Subcutaneous abdominal adipose tissue (tissue), 5 donors: ENCODE results near the gene KIF21A.

Experiments used
- H3K27ac ChIP-seq: one replicate; pipeline ENCODE4 v1.7.0; 2013; ENCODE audit warnings: low read depth, mild to moderate bottlenecking, inconsistent platforms, low read length, moderate library complexity
- H3K27me3 ChIP-seq, 5 donors: one replicate each; pipeline ENCODE4 v1.7.0; 2013; ENCODE audit warnings: low read length in 5 of 5, inconsistent platforms in 1 of 5; ENCODE audit not compliant: control insufficient read depth in 5 of 5, insufficient read depth in 4 of 5
- H3K36me3 ChIP-seq, 5 donors: one replicate each; pipeline ENCODE4 v1.7.0; 2013; ENCODE audit warnings: low read length in 5 of 5; ENCODE audit not compliant: control insufficient read depth in 5 of 5, insufficient read depth in 5 of 5
- H3K4me1 ChIP-seq, 5 donors: one replicate each; pipeline ENCODE4 v1.7.0; 2013; ENCODE audit warnings: low read length in 5 of 5, mild to moderate bottlenecking in 3 of 5, moderate library complexity in 1 of 5; ENCODE audit not compliant: control insufficient read depth in 5 of 5, insufficient read depth in 5 of 5
- H3K4me3 ChIP-seq, 5 donors: one replicate each; pipeline ENCODE4 v1.7.0; 2013; ENCODE audit warnings: low read length in 5 of 5, low read depth in 1 of 5
- H3K9ac ChIP-seq, 5 donors: one replicate each; pipeline ENCODE4 v1.7.0; 2013; ENCODE audit warnings: low read length in 5 of 5, mild to moderate bottlenecking in 4 of 5, moderate library complexity in 3 of 5
- H3K9me3 ChIP-seq, 5 donors: one replicate each; pipeline ENCODE4 v1.7.0; 2013; ENCODE audit warnings: low read length in 5 of 5; ENCODE audit not compliant: control insufficient read depth in 5 of 5
- donor health status: healthy.
- donor health status: healthy.
- donor health status: healthy.
- donor health status: healthy.
- donor health status: healthy.

KIF21A gene

DNA sequence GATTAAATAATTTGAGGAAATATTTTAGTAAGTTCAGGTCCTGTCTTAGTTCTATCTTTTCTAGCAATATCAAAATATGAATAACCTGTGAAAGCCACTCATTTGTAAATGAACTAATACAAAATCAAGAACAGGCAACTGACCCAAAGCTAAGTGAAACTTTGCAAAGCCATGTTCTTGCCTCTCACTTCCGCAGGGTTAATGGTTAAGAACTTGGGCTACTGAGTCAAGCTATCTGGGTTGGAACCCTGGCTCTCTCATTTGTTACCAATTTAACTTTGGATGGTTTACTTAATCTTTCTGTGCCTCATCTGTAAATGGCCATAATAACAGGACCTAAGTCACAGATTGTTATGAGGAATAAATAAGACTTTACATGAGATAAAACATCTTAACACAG, 2.8 kb downstream of the KIF21A start:
- Histone ChIP-seq H3K27ac (no peak overlapping the region), H3K9me3 (no peaks in the 10 kb centered on the region), H3K4me3 (no peak overlapping the region), H3K9ac (no peak overlapping the region), H3K4me1 (peaks cover 0 to 27% (median 15%) of the 10 kb centered on the region in 5 donors), H3K27me3 (no peaks in the 10 kb centered on the region), H3K36me3 (no peaks in the 10 kb centered on the region)

DNA sequence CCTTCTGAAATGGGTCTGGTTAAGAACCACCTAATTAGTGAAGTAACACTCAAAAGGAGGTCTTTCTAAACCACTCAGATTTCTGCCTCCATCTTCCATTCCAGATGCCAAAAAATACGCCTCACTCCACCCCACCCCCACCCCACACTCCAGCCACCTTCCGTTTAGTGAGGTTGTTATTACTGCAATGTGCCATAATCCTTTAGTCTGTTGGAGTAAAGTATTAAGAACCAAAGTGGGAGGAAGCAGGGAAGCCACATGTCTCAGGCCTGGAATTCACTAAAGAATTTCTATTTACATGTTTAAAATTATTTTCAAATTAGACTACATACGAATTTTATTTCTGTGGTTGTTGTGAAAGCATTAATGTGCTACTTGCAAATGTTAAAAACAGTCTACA, 7.4 kb downstream of the KIF21A start:
- Histone ChIP-seq H3K27ac (no peak overlapping the region), H3K4me3 (no peak overlapping the region), H3K4me1 (peaks cover 0 to 7% (median 0%) of the 10 kb centered on the region in 5 donors)

DNA sequence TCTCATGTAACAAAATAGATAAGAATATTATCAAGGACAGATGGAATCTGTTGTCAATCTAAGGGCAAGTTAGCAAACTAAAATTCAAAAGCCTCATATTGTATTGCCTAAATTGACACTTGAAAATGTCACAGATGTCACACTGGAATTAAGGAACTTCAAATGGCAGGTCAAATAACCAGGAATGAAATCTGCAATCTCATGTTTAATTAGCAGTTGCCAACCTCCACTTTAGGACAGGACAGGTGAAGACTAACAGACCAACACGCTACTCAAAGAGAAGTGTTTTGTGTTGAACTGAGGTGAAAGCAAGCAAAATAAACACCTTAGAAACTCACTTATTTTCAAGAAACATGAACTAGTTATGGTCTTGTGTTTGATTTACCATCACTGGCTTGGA, 11.1 kb downstream of the KIF21A start:
- H3K9ac ChIP-seq, result no peak overlapping the region
- no peak overlapping the region for H3K4me3 ChIP-seq
- H3K36me3 ChIP-seq, result no peaks in the 10 kb centered on the region
- H3K4me1 ChIP-seq, result peaks cover 0 to 7% (median 0%) of the 10 kb centered on the region in 5 donors
- no peaks in the 10 kb centered on the region for H3K27me3 ChIP-seq
- H3K9me3 ChIP-seq, result no peaks in the 10 kb centered on the region
- no peak overlapping the region for H3K27ac ChIP-seq

More for the DNA sequence above, 7.4 kb downstream of the KIF21A start:
- no peaks in the 10 kb centered on the region for H3K36me3 ChIP-seq
- H3K27me3 ChIP-seq, result no peaks in the 10 kb centered on the region
- no peaks in the 10 kb centered on the region for H3K9me3 ChIP-seq
- no peak overlapping the region for H3K9ac ChIP-seq

DNA sequence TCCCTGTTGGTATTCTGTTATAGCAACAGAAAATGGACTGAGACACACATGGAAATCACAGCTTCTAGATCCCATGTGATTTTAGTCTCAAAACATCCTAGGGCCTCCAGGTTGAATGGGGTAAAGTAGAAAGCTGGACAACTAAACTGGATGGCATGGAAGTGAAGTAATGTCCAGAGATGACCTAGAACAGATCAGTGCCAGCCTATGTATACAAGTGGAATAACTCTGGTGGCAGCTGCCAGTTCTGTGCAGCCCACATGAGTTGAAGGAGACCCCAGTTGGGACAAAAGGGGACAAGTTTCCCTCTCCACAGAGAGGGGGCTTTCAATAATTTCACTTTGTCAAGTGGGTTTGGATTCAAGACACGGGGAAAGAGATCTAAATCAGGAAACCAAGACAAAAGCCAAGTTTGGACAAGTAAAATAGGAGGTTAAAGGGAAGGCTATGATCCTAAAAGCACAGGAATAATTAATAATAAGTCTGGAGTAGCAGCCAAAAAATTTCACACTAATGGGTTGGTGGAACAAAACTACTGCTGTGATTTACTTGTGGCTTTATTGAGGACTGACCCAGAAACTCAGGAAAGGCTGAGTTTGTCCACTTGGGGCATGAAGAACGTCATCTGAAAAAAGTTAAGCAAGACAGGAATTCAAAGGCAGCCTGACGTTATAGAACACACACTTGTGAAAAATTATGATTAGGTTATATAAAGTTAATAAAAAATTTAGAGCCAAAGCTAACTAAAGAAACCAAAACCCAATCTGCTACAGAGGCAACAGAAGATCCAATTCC, 11.7 kb downstream of the KIF21A start:
- Histone ChIP-seq H3K27me3 (no peaks in the 10 kb centered on the region), H3K27ac (no peak overlapping the region), H3K4me1 (peaks cover 0 to 7% (median 0%) of the 10 kb centered on the region in 5 donors), H3K9me3 (no peaks in the 10 kb centered on the region), H3K4me3 (no peak overlapping the region), H3K9ac (no peak overlapping the region), H3K36me3 (no peaks in the 10 kb centered on the region)

DNA sequence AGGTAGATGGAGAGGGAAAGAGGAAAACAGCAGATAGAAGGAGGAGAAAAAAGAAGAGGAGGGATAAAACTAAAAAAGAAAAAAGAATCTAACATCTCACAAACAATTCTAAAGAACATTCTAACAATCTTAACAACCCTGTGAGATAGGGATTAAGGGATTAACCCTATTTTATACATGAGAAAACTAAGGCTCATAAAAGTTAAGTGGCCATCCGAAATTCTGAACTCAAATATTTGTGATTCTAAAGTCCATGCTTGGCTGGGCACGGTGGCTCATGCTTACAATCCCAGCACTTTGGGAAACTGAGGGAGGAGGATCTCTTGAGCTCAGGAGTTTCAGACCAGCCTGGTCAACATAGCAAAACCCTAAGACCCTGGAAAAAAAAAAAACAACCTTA, 13.1 kb downstream of the KIF21A start:
- Histone ChIP-seq H3K4me1 (peaks cover 0 to 7% (median 0%) of the 10 kb centered on the region in 5 donors), H3K36me3 (no peaks in the 10 kb centered on the region), H3K27me3 (no peaks in the 10 kb centered on the region), H3K9me3 (no peaks in the 10 kb centered on the region), H3K27ac (no peak overlapping the region), H3K9ac (no peak overlapping the region), H3K4me3 (no peak overlapping the region)

GRCh38 chr12:39427360-39427808, 15.5 kb downstream of the KIF21A start:
- Histone ChIP-seq H3K27me3 (no peaks in the 10 kb centered on the region), H3K4me1 (peaks cover 0 to 7% (median 0%) of the 10 kb centered on the region in 5 donors), H3K9ac (no peak overlapping the region), H3K4me3 (no peak overlapping the region), H3K9me3 (no peaks in the 10 kb centered on the region), H3K36me3 (no peaks in the 10 kb centered on the region), H3K27ac (no peak overlapping the region)

DNA sequence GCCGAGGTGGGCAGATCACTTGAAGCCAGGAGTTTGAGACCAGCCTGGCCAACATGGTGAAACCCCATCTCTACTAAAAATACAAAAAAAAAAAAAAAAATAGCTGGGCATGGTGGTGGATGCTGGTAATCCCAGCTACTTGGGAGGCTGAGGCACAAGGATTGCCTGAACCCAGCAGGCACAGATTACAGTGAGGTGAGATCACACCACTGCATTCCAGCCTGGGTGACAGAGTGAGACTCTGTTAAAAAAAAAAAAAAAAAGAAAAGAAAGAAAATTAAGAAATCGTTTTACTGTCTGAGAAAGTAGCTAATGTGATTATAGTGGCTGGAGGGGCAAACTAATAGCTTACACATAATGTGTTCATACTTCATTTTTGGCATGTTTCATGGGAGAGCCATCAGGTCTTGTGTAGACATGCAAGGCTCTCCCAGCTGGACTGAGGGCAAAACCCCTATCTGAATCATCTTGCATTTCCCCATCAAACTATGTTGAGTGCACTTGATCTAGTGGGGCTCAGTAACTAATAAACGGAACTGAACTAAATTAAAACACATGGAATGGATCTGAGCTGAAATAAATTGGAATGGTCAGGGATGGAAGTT, 16.2 kb downstream of the KIF21A start:
- H3K9ac ChIP-seq, result no peak overlapping the region

DNA sequence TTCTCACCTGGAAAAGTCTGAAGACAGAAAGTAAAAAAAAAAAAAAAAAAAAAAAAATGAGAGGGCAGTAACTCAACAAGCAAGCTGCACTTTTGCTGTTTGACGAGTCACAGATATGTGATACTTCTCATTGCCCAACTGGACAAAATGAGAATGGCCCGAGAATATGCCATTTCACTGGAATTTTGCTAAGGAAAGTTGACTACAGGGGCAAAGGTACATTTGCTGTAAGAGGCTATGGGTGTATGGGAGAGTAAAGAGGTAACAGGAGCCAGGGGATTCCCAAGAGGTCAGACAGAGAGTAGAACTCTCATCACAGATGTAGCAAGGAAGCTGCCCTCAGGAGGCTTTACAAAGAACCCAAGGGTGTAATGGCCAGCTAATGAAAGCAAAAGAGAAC, 22.9 kb downstream of the KIF21A start:
- no peak overlapping the region for H3K27ac ChIP-seq
- H3K36me3 ChIP-seq, result no peaks in the 10 kb centered on the region
- no peak overlapping the region for H3K4me3 ChIP-seq
- H3K9me3 ChIP-seq, result no peaks in the 10 kb centered on the region
- H3K4me1 ChIP-seq, result peaks cover 0 to 4% (median 0%) of the 10 kb centered on the region in 5 donors
- no peaks in the 10 kb centered on the region for H3K27me3 ChIP-seq
- no peak overlapping the region for H3K9ac ChIP-seq

More for the DNA sequence above, 16.2 kb downstream of the KIF21A start:
- H3K4me1 ChIP-seq, result peaks cover 0 to 7% (median 0%) of the 10 kb centered on the region in 5 donors
- H3K4me3 ChIP-seq, result no peak overlapping the region
- no peaks in the 10 kb centered on the region for H3K27me3 ChIP-seq
- no peak overlapping the region for H3K27ac ChIP-seq
- H3K9me3 ChIP-seq, result no peaks in the 10 kb centered on the region
- H3K36me3 ChIP-seq, result no peaks in the 10 kb centered on the region

DNA sequence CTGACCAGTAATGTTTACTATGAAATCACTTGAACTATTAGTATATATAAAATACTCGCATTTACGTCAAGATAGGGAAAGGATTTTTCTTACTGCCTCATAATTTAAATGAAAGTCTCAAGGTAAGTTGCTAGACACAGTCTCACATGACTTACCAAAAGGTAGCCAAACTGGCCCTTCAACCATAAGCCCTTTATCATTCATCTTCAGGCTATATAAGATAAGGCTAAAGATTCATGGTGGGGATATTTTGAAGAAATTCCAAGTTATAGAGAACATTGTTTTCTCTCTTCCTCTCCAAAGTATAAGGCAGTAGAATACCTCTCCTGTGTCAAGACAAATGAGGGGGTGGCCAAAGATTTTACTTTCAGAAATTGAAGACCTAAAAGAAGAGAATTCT, 23.4 kb downstream of the KIF21A start:
- H3K9me3 ChIP-seq, result no peaks in the 10 kb centered on the region
- H3K4me1 ChIP-seq, result peaks cover 0 to 4% (median 0%) of the 10 kb centered on the region in 5 donors
- H3K27ac ChIP-seq, result no peak overlapping the region
- no peaks in the 10 kb centered on the region for H3K27me3 ChIP-seq
- H3K36me3 ChIP-seq, result no peaks in the 10 kb centered on the region
- H3K9ac ChIP-seq, result no peak overlapping the region
- no peak overlapping the region for H3K4me3 ChIP-seq

DNA sequence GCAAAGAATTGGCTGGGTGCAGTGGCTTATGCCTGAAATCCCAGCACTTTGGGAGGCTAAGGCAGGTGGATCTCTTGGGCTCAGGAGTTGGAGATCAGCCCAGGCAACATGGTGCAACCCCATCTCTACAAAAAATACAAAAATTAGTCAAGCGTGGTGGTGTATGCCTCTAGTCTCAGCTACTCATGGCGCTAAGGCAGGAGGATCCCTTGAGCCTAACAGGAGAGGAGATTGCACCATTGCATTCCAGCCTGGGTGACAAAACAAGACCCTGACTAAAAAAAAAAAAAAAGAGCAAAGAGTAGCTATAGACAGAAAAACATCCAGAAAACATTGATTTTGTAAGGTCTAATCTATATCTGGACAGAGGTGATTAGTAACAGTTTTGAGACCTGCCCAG, 25.0 kb downstream of the KIF21A start:
- H3K27ac ChIP-seq, result no peak overlapping the region

More for the DNA sequence above, 25.0 kb downstream of the KIF21A start:
- no peaks in the 10 kb centered on the region for H3K9me3 ChIP-seq
- no peaks in the 10 kb centered on the region for H3K27me3 ChIP-seq
- H3K9ac ChIP-seq, result no peak overlapping the region
- peaks cover 0 to 4% (median 0%) of the 10 kb centered on the region in 5 donors for H3K4me1 ChIP-seq
- H3K36me3 ChIP-seq, result no peaks in the 10 kb centered on the region
- no peak overlapping the region for H3K4me3 ChIP-seq
